Endodermal cell (in vitro differentiated cells): Measurements from ENCODE around the gene IFNLR1. TPM values are rescaled to one million over a fixed set of nuclear protein-coding genes. Genes with fewer than 3 reads are reported as not detected.

ENCODE experiments used
- DNase-seq: peaks from one replicate; pipeline ENCODE4 v3.0.0-alpha.2; 2017
- H3K27ac ChIP-seq: 2 replicates; pipeline ENCODE4 v1.5.1; 2013; ENCODE audit warnings: mild to moderate bottlenecking, low read depth, low read length, moderate library complexity
- H3K27me3 ChIP-seq: 2 replicates; pipeline ENCODE4 v1.6.1; 2013; ENCODE audit warnings: mild to moderate bottlenecking, low read length, moderate library complexity; ENCODE audit not compliant: insufficient read depth, control insufficient read depth, poor library complexity, severe bottlenecking
- H3K36me3 ChIP-seq: 2 replicates; pipeline ENCODE4 v1.7.0; 2013; ENCODE audit warnings: mild to moderate bottlenecking, low read length, moderate library complexity; ENCODE audit not compliant: control insufficient read depth, insufficient read depth
- H3K4me1 ChIP-seq: one replicate; pipeline ENCODE4 v1.7.0; 2013; ENCODE audit warnings: low read length; ENCODE audit not compliant: control insufficient read depth, insufficient read depth
- H3K4me3 ChIP-seq: 2 replicates; pipeline ENCODE4 v1.5.1; 2013; ENCODE audit warnings: mild to moderate bottlenecking, low read length, moderate library complexity
- H3K9ac ChIP-seq: 2 replicates; pipeline ENCODE4 v1.6.1; 2013; ENCODE audit warnings: mild to moderate bottlenecking, low read length, moderate library complexity; ENCODE audit not compliant: poor library complexity, severe bottlenecking; ENCODE audit errors: extremely low read depth
- H3K9me3 ChIP-seq: 2 replicates; pipeline ENCODE4 v1.6.1; 2013; ENCODE audit warnings: mild to moderate bottlenecking, low read length, moderate library complexity; ENCODE audit not compliant: control insufficient read depth
- H3K27ac Mint-ChIP-seq: 2 replicates; pipeline ENCODE4 v1.8.0; 2020; ENCODE audit warnings: mixed read lengths
- H3K27me3 Mint-ChIP-seq: 2 replicates; pipeline ENCODE4 v1.8.0; 2021; ENCODE audit warnings: mild to moderate bottlenecking, mixed read lengths; ENCODE audit not compliant: insufficient read depth
- H3K36me3 Mint-ChIP-seq: 2 replicates; pipeline ENCODE4 v1.8.0; 2020; ENCODE audit warnings: low read depth, mixed read lengths
- H3K4me1 Mint-ChIP-seq: 2 replicates; pipeline ENCODE4 v1.8.0; 2020; ENCODE audit warnings: mixed read lengths
- H3K4me3 Mint-ChIP-seq: 2 replicates; pipeline ENCODE4 v1.8.0; 2020; ENCODE audit warnings: mild to moderate bottlenecking, moderate library complexity, mixed read lengths
- H3K9me3 Mint-ChIP-seq: 2 replicates; pipeline ENCODE4 v1.8.0; 2020; ENCODE audit warnings: mild to moderate bottlenecking, mixed read lengths
- CTCF ChIP-seq: fragments of 200-600 bp; sonication (generic); conservative IDR thresholded peaks from 2 replicates; pipeline ENCODE4 v1.5.0; 2021; ENCODE audit warnings: antibody characterized with exemption, mild to moderate bottlenecking
- whole genome bisulfite sequencing, 2 experiments: methylation state at CpG; one replicate each; pipeline versions ENCODE4 v1.1.5 to v1.1.7; 2013; ENCODE audit warnings: missing lambda C conversion rate in 2 of 2, mixed read lengths in 1 of 2; ENCODE audit not compliant: insufficient coverage in 1 of 2, insufficient read length in 1 of 2; 5-methylcytosine and 5-hydroxymethylcytosine counted together
- total RNA-seq, 2 donors: library from RNA; stranded (reverse); fragmentation: NEBNext Ultra II Directional in 1 of 2; extraction: Animal tissue kit (Norgen Biotek cat#: 25700) in 1 of 2; gene quantifications; 2 replicates in 1 of 2; 3 replicates in 1 of 2; pipeline ENCODE4 v1.2.1, GENCODE V29; 2021

Gene IFNLR1
- total RNA-seq, 2 donors from 2014 or later = 12.1 to 13.0 TPM

DNA sequence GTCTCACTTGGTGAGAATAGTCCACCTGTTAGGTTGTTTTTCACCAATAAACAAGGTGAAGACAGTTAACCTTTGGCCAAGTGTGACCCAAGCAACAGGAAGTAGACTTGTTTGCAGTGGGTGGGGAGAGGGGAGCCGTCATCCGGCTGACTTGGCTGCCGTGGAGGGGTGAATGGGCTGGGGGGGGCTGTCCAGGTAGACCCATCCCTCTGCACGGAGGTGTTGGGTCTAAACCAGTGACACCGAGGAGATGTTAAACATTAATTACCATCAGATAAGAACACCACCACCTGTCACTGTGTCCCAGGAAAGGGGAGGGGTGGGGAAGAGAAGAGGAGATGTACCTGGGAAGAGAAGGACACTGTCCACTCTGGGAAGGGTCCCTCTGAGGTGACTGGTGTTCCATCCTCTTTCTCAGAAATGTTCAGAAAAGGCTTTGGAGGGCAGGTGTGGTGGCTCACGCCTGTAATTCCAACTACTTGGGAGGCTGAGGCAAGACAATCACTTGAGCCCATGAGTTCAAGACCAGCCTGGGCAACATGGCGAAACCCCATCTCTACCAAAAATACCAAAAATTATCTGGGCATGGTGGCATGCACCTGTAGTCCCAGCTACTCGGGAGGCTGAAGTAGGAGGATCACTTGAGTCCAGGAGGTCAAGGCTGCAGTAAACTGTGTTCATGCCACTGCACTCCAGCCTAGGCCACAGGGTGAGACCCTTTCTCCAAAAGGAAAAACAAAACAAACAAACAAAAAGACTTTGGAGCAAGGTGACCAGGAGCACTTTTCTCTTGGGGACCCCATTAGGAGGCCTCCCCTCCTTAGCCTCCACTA lies 68.5 kb downstream of the IFNLR1 start:
- TF ChIP-seq CTCF = no peak
- Histone ChIP-seq H3K27me3 (peaks cover 5% of the 10 kb centered on the region), H3K4me3 (no peak overlapping the region), H3K27ac (no peak overlapping the region), H3K4me1 (peaks cover 4% of the 10 kb centered on the region), H3K36me3 (no peaks in the 10 kb centered on the region), H3K9ac (no peak overlapping the region), H3K9me3 (no peaks in the 10 kb centered on the region)
- Mint-ChIP-seq H3K9me3 (no peaks in the 10 kb centered on the region), H3K27ac (no peak overlapping the region), H3K36me3 (no peaks in the 10 kb centered on the region), H3K4me1 (peaks cover 6% of the 10 kb centered on the region), H3K4me3 (no peak overlapping the region), H3K27me3 (no peaks in the 10 kb centered on the region)
- WGBS, 2 experiments = 92 to 93% methylated on average over 3 to 6 of the region's 8 CpGs
- no peak for DNase-seq

DNA sequence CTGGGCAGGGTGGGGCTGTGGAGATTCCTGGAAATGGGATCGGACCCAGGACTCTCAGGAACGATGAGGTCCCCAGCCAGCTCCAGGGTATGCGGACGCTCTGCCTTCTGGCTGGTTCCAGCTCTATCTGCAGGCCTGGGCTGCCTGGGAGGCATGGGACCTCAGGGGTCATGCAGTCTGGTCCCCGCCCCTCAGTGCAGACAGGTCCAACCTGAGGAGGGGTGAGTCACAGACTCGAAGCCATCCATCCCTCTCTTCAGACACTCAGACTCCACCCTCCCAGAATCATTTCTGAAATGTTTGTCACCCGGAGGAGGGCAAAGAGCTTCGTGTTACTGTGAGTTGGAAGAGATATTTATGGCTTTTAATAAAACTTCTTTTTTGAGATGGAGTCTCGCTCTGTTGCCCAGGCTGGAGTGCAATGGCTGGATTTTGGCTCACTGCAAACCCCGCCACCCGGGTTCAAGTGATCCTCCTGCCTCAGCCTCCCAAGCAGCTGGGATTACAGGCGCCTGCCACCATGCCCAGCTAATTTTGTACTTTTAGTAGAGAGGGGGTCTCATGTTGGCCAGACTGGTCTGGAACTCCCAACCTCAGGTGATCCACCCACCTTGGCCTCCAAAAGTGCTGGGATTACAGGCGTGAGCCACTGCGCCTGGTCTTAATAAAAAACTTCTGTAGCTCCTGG lies 69.2 kb downstream of the IFNLR1 start:
- Mint-ChIP-seq H3K27ac (no peak overlapping the region), H3K27me3 (no peaks in the 10 kb centered on the region), H3K36me3 (no peaks in the 10 kb centered on the region), H3K4me3 (no peak overlapping the region), H3K9me3 (no peaks in the 10 kb centered on the region), H3K4me1 (peaks cover 6% of the 10 kb centered on the region)
- no peak for TF ChIP-seq CTCF
- H3K4me1 ChIP-seq = peaks cover 4% of the 10 kb centered on the region
- no peak overlapping the region for H3K4me3 ChIP-seq
- WGBS, 2 experiments = 85 to 86% methylated on average over 4 to 14 of the region's 14 CpGs
- no peak overlapping the region for H3K9ac ChIP-seq
- no peaks in the 10 kb centered on the region for H3K9me3 ChIP-seq
- no peaks in the 10 kb centered on the region for H3K36me3 ChIP-seq
- H3K27me3 ChIP-seq = peaks cover 7% of the 10 kb centered on the region
- no peak for DNase-seq
- H3K27ac ChIP-seq = no peak overlapping the region

DNA sequence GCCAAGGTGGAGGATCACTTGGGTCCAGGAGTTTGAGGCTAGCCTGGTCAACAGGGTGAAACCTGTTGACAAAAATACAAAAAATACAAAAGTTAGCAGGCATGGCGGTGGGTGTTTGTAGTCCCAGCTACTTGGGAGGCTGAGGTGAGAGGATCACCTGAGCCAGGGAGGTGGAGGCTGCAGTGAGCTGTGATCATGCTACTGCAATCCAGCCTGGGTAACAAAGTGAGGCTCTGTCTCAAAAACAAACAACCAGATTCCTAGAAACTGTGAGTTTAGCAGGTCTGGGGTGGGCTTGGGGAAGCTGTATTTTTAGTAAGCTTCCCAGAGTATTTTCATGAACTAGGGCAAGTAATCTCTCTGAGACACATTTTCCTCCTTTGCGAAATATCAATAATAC lies 70.0 kb downstream of the IFNLR1 start:
- TF ChIP-seq CTCF = no peak
- no peak overlapping the region for H3K27ac Mint-ChIP-seq
- H3K9me3 ChIP-seq = no peaks in the 10 kb centered on the region
- no peak for DNase-seq
- no peaks in the 10 kb centered on the region for H3K27me3 Mint-ChIP-seq
- H3K4me1 Mint-ChIP-seq = peaks cover 9% of the 10 kb centered on the region
- H3K9me3 Mint-ChIP-seq = no peaks in the 10 kb centered on the region
- no peak overlapping the region for H3K4me3 Mint-ChIP-seq
- H3K9ac ChIP-seq = no peak overlapping the region
- H3K4me3 ChIP-seq = no peak overlapping the region
- H3K4me1 ChIP-seq = peaks cover 4% of the 10 kb centered on the region
- H3K36me3 ChIP-seq = no peaks in the 10 kb centered on the region
- peaks cover 7% of the 10 kb centered on the region for H3K27me3 ChIP-seq
- 86 to 89% methylated on average over 1 to 2 of the region's 2 CpGs for WGBS, 2 experiments
- no peak overlapping the region for H3K27ac ChIP-seq
- H3K36me3 Mint-ChIP-seq = no peaks in the 10 kb centered on the region
